SH-SY5Y (cell line): Measurements from ENCODE around the gene RHOD.

Source experiments
- GATA2 ChIP-seq: IDR thresholded peaks from 2 replicates; pipeline ENCODE4 v1.6.1; 2011; ENCODE audit warnings: mild to moderate bottlenecking, low read depth, low read length
- GATA3 ChIP-seq: IDR thresholded peaks from 2 replicates; pipeline ENCODE4 v1.6.1; 2011; ENCODE audit warnings: low read depth, mild to moderate bottlenecking, low read length, moderate library complexity

DNA sequence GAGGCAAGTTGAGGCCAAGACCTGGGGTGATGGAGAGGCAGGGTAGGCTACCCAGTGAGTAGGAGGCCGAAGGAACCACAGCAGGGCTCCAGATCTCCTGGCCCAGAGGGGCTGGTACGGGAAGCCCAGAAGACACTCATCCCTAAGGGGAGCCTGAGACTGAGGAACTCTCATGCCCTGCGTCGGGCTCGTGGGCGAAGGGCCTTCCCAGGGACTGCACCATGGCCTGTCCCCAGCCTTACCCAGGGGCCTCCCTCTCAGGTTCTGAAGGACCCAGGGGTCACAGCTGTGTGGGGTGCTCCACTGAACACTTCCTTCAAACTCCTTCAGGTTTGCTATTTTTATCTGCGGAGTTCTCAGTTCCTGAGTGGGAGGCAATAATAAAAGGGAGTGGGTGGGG lies 49.5 kb upstream of the RHOD start:
- TF ChIP-seq GATA2 (no peak), GATA3 (no peak)
